Measurements from ENCODE around the gene GRHPR.
A peak's percentile ranks its signal among the peaks of the same experiment; 100 is the strongest.

Gene GRHPR

DNA sequence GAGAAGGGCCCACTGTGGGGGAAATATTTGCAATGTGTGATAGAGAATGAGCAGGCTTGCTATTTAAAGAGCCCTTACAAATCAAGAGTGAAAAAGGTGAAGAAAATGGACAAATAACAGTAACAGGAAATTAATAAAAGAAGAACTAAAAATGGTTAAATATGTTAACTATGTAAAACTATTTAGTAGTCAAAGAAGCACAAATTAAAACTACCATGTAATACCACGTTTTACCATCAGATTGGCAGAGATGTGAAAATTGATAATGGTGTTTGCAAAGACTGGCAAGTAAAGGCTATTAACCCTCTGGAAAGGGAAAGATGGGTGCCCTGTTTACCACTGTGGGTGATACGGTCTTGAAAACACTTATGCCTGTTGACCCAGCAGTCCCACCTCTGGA is 23.2 kb upstream of the GRHPR start:
- DNase-seq: no peak

DNA sequence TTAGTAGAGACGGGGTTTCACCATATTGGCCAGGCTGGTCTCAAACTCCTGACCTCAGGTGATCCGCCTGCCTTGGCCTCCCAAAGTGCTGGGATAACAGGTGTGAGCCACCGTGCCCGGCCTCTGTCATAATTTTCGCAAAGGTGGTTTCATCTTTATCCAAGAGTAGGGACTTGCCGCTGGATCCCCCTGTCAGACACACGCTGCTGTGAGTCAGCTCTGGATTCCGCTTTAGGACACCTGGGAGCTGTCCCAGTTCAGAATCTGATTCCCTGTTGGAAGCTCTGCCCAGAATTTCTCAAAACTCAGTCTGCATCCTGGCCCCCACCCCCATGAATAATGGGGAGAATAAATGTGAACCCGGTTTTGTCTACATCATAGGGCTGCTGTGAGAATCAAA is 17.9 kb upstream of the GRHPR start:
- no peak for DNase-seq

- DNase-seq: no peak
These were observed 17.1 kb upstream of the GRHPR start for GRCh38 chr9:37405350-37405749.

DNA sequence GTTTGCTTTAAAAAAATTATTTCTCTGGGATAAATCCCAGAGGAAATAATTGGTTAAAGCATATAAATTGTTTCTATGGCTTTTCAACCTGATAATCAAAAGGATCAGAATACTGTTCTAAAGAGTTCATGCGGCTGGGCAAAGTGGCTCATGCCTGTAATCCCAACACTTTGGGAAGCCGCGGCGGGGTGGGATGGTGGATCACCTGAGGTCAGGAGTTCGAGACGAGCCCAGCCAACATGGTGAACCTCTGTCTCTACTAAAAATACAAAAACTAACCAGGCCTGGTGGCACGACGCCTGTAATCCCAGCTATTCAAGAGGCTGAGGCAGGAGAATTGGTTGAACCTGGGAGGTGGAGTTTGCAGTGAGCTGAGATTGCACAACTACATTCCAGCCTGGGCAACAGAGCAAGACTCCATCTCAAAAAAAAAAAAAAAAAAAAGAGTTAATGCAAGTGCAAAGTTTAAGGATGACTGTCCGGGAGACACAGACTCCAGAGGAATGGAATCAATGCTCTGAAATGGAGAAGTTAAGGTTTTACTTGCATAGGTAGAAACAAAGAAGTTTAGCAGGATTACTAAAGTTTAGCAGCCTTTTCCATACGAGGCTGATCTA is 16.6 kb upstream of the GRHPR start:
- no peak for DNase-seq

DNA sequence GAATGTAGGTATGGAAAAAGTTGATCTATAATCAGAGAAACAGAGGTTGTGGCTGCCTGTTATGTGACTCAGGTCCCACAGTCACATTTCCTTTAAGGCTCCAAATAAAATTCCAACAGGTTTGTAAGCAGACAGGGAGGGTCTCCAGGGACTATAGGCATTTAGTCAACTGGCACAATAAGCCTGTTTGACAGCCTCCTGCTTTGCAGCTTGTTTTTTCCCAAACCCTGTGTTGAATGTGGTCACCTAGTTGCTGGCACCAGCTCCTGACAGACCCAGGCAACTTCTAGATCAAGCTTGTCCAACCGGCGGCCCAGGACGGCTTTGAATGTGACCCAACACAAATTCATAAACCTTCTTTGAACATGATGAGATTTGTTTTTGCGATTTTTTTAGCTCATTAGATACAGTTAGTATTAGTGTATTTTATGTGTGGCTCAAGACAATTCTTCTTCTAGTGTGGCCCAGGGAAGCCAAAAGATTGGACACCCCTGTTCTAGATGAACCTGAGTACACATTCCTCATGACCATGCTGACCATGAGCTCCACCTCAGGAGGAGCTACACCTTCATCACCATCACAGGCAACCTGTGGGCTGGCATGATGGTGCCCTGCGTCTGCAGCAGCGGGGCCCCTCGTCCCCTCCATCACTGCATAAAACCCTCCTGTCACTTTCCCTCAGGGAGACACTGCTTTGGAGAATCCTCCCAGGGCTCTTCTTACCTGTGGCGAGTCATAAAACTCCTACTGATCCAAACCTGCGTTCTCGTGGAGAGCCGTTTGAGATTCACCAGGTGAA is 15.7 kb upstream of the GRHPR start:
- no peak for DNase-seq

DNA sequence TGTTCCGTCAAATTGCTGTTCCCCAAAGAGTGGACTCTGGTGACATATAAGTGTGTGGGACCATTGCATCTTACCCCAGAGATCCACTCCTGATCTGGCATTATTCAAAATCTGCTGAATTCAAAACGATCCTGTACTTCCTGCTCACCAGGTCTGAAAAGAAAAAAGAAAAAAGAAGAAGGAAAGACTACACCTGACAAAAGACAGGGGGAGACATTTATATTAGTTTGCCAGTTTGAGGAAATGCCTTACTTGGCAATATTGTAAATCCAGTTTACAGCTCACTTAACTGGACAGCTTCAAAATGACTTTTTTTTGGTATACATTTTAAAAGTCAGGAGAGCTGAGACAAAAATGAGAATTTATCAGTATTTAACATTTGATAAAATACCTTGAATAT is 15.0 kb upstream of the GRHPR start:
- DNase-seq: no peak

DNA sequence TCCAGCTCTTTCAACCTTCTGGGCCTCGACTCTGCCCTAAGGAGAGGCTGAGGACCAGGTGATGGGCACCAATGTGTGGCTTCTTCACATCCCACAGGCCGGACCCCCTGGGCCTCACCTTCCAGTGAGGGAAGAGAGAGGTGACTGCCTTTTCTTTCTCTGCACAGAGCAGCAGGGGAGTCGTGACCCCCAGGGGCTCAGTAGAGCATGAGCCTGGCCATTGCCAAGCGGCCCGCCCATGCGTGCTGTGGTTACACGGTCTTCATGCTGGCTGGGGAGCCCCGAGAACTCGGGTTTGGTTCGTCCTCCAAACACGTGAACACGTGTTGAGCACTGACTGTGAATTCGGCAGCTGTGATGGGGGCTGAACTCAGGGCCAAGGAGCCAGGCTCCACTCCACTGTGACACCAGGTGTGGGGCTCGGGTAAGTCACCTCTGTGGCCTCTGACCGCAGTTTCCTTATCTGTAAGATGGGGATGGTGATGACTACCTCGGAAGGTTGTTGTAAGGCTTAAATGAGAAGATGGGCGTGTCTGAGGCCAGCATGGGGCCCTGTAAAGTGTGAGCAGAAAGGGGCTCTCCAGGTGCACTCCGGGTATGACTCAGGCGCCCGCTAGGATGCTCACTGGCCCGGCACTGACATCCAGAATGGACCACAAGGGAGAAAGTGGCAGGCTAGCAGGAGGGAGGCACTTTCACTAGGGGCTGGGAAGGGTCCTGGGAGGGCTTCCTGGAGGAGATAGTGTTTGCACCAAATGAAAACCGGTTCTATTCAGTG is 13.4 kb upstream of the GRHPR start:
- DNase-seq: no peak

- DNase-seq: no peak
These were observed 12.1 kb upstream of the GRHPR start for GRCh38 chr9:37410354-37410861.

DNA sequence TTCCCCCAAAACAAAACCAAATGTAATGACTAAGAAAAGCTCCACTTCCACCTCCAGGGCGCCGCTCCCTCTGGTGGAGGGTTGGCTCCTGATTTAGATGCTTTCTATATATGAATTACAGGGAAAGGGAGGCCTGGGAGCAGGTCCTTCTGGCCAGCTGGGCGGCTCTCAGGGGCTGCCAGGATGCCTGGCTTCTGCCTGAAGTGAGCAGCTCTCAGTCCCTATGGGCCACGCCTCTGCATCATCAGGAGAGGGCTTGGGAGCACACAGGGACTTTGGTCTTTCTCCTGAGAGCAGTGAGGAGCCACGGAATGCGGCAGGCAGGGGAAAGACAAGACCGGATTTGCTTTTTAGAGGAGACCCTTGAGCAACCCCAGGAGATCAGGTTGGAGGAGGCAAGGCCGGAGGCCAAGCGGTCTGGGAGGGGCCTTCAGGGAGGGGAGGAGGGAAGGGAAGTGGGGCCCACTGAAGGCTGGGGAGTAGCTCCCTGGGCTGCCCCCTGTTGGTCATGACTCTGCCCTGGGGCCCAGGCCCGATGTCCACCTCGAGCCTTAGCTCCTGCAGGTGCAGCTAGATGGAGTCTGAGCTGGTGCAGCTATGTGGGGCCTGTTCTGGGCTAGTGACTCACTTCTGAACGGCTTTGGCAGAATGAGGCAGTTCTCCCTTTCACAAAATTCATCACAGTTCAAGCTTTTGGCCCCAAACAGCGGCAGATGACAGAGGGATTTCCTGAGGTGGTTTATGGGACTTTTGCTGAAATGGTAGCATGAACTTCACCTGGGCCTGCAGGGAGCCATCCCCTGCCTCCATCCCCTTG is 11.3 kb upstream of the GRHPR start:
- DNase-seq: no peak

GRCh38 chr9:37412431-37413151 is 9.9 kb upstream of the GRHPR start:
- DNase-seq: no peak

DNA sequence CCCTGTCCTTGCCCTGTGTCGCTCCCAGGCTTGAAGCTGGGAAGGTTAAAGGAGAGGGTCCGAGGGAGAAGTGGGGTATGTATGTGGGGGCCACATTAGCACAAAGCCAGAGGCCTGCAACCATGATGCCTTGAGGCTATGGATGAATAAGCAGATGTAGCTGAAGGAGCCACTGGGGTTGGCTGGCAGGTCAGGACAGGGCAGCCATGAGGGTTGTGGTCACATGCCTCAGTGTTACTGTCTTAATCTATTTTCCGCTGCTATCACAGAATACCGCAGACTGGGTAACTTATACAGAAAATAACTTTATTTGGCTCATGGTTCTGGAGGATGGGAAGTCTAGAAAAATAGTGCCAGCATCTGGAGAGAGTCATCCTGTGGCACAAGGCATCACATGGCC is 9.2 kb upstream of the GRHPR start:
- DNase-seq: no peak

DNA sequence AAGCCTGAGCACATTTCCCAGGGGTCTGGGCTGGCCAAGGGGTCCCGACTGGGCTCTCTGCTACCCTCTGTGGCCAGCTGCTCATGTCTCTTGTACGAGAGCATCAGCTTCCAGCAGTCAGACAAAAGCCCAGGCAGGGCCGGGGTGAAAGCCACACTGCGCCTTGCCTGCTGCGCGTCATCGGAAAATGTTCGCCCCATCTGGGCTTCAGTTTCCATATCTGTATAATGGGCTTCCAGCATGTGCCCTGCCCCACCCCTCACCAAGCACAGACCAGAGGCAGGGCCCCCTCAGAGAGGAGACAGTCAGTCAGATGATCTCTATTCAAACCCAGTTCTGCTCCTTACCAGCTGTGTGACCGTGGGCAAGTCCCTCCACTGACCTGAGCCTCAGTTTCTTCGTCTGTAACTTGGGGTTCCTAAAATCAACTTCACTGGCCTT is 8.0 kb upstream of the GRHPR start:
- no peak for DNase-seq

- DNase-seq: peak; percentile 43 to 79 (median 58)
These were observed 7.3 kb upstream of the GRHPR start for GRCh38 chr9:37415011-37415719.

- no peak for DNase-seq
These were observed 5.2 kb upstream of the GRHPR start for GRCh38 chr9:37417252-37417803.

GRCh38 chr9:37417857-37418618 is 4.5 kb upstream of the GRHPR start:
- no peak for DNase-seq

GRCh38 chr9:37419204-37419603 is 3.3 kb upstream of the GRHPR start:
- no peak for DNase-seq

GRCh38 chr9:37420271-37421215 is 2.0 kb upstream of the GRHPR start:
- DNase-seq: no peak

GRCh38 chr9:37421914-37422288 is 595 bp upstream of the GRHPR start:
- DNase-seq: no peak

DNA sequence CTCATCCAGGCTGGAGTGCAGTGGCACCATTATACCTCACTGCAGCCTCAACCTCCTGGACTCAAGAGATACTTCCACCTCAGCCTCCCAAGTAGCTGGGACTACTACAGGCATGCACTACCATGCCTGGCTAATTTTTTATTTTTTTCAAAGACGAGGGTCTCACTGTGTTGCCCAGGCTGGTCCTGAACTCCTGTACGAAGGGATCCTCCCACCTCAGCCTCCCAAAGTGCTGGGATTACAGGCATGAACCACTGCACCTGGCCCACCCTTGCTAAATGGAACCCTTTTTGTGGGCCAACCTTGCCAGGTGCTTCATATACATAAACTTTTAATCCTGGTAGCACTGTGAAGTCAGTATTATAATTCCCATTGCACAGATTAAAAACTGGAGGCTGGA is 1.0 kb downstream of the GRHPR start:
- no peak for DNase-seq

All from stimulated activated naive CD4-positive, alpha-beta T cell (primary cell).